H9 (cell line): ENCODE data around the gene SCAMP3. TPM values are rescaled to one million over a fixed set of nuclear protein-coding genes. Genes with fewer than 3 reads are reported as not detected.

Experiments
- DNase-seq: peaks from one replicate; pipeline ENCODE4 v3.0.0-alpha.2; 2017
- H2AFZ ChIP-seq: one replicate; pipeline ENCODE4 v1.6.1; 2013; ENCODE audit warnings: mild to moderate bottlenecking, low read length, control low read depth, moderate library complexity
- H2AK5ac ChIP-seq: 2 replicates; pipeline ENCODE4 v1.6.1; 2013; ENCODE audit warnings: low read length, control low read depth, mixed read lengths; ENCODE audit not compliant: insufficient read length
- H2BK120ac ChIP-seq: one replicate; pipeline ENCODE4 v1.6.1; 2013; ENCODE audit warnings: low read depth, mild to moderate bottlenecking, low read length, control low read depth, inconsistent platforms; ENCODE audit not compliant: poor library complexity, severe bottlenecking
- H2BK12ac ChIP-seq: 2 replicates; pipeline ENCODE4 v1.6.1; 2013; ENCODE audit warnings: low read length, control low read depth, mixed read lengths, low read depth; ENCODE audit not compliant: insufficient read length
- H2BK15ac ChIP-seq: 2 replicates; pipeline ENCODE4 v1.6.1; 2013; ENCODE audit warnings: low read depth, low read length, control low read depth
- H2BK20ac ChIP-seq: one replicate; pipeline ENCODE4 v1.6.1; 2013; ENCODE audit warnings: low read depth, mild to moderate bottlenecking, low read length, control low read depth, inconsistent platforms; ENCODE audit not compliant: poor library complexity, severe bottlenecking
- H2BK5ac ChIP-seq: 2 replicates; pipeline ENCODE4 v1.6.1; 2013; ENCODE audit warnings: low read length, control low read depth, mixed read lengths; ENCODE audit not compliant: insufficient read length
- H3K14ac ChIP-seq: 2 replicates; pipeline ENCODE4 v1.6.1; 2013; ENCODE audit warnings: low read length, control low read depth; ENCODE audit not compliant: insufficient read depth
- H3K18ac ChIP-seq: 2 replicates; pipeline ENCODE4 v1.6.1; 2013; ENCODE audit warnings: low read depth, mild to moderate bottlenecking, mixed read lengths, low read length, control low read depth; ENCODE audit not compliant: insufficient read length
- H3K23ac ChIP-seq: 2 replicates; pipeline ENCODE4 v1.6.1; 2013; ENCODE audit warnings: low read length, control low read depth, mixed read lengths, low read depth; ENCODE audit not compliant: insufficient read length
- H3K23me2 ChIP-seq: 2 replicates; pipeline ENCODE4 v1.6.1; 2013; ENCODE audit warnings: low read depth, mild to moderate bottlenecking, mixed read lengths, low read length, control low read depth; ENCODE audit not compliant: insufficient read length, poor library complexity, severe bottlenecking
- H3K27ac ChIP-seq: 2 replicates; pipeline ENCODE4 v1.5.1; 2013; ENCODE audit warnings: low read length, control low read depth, mixed read lengths, low read depth; ENCODE audit not compliant: insufficient read length
- H3K27me3 ChIP-seq: 2 replicates; pipeline ENCODE4 v1.6.1; 2013; ENCODE audit warnings: low read length, control low read depth, inconsistent platforms; ENCODE audit not compliant: insufficient read depth
- H3K4ac ChIP-seq: 2 replicates; pipeline ENCODE4 v1.6.1; 2013; ENCODE audit warnings: low read depth, mild to moderate bottlenecking, control low read depth, inconsistent platforms, low read length, moderate library complexity
- H3K4me1 ChIP-seq: 2 replicates; pipeline ENCODE4 v1.6.1; 2013; ENCODE audit warnings: low read length, control low read depth, inconsistent platforms; ENCODE audit not compliant: insufficient read depth
- H3K4me2 ChIP-seq: 2 replicates; pipeline ENCODE4 v1.6.1; 2013; ENCODE audit warnings: low read length, control low read depth, mixed read lengths; ENCODE audit not compliant: insufficient read length, insufficient read depth
- H3K56ac ChIP-seq: 2 replicates; pipeline ENCODE4 v1.6.1; 2013; ENCODE audit warnings: low read depth, mild to moderate bottlenecking, mixed read lengths, low read length, control low read depth; ENCODE audit not compliant: insufficient read length
- H3K79me1 ChIP-seq: 2 replicates; pipeline ENCODE4 v1.6.1; 2013; ENCODE audit warnings: low read depth, mild to moderate bottlenecking, moderate library complexity, low read length, control low read depth, inconsistent platforms; ENCODE audit not compliant: insufficient read depth, poor library complexity, severe bottlenecking
- H3K79me2 ChIP-seq: 2 replicates; pipeline ENCODE4 v1.6.1; 2013; ENCODE audit warnings: low read length, control low read depth, inconsistent platforms; ENCODE audit not compliant: insufficient read depth
- H3K9ac ChIP-seq: 2 replicates; pipeline ENCODE4 v1.6.1; 2013; ENCODE audit warnings: low read length, control low read depth, mixed read lengths; ENCODE audit not compliant: insufficient read length; ENCODE audit errors: extremely low read depth
- H3K9me3 ChIP-seq: one replicate; pipeline ENCODE4 v1.6.1; 2013; ENCODE audit warnings: low read depth, low read length, inconsistent platforms; ENCODE audit not compliant: control insufficient read depth
- H3T11ph ChIP-seq: one replicate; pipeline ENCODE4 v1.6.1; 2013; ENCODE audit warnings: mild to moderate bottlenecking, low read length, control low read depth, inconsistent platforms
- H4K20me1 ChIP-seq: one replicate; pipeline ENCODE4 v1.6.1; 2013; ENCODE audit not compliant: control insufficient read depth, insufficient read length, insufficient read depth
- H4K5ac ChIP-seq: 2 replicates; pipeline ENCODE4 v1.6.1; 2013; ENCODE audit warnings: low read depth, mild to moderate bottlenecking, mixed read lengths, low read length, control low read depth; ENCODE audit not compliant: insufficient read length
- H4K8ac ChIP-seq: replicated peaks from 2 replicates; pipeline ENCODE4 v1.6.1; 2013; ENCODE audit warnings: low read length, control low read depth, mixed read lengths, low read depth; ENCODE audit not compliant: insufficient read length
- H4K91ac ChIP-seq: 2 replicates; pipeline ENCODE4 v1.6.1; 2013; ENCODE audit warnings: low read depth, mild to moderate bottlenecking, moderate library complexity, mixed read lengths, low read length, control low read depth; ENCODE audit not compliant: insufficient read length
- H3K27ac Mint-ChIP-seq, 3 experiments: 2 replicates in 2 of 3; 3 replicates in 1 of 3; pipeline ENCODE4 v1.8.0; 2020 to 2021; ENCODE audit warnings: mixed read lengths in 3 of 3, mild to moderate bottlenecking in 1 of 3, moderate library complexity in 1 of 3
- H3K27me3 Mint-ChIP-seq: 2 replicates; pipeline ENCODE4 v1.8.0; 2021; ENCODE audit warnings: low read depth, mild to moderate bottlenecking, moderate library complexity, mixed read lengths
- H3K36me3 Mint-ChIP-seq, 3 experiments: 2 replicates in 2 of 3; 3 replicates in 1 of 3; pipeline ENCODE4 v1.8.0; 2020 to 2021; ENCODE audit warnings: low read depth in 3 of 3, mixed read lengths in 3 of 3; ENCODE audit not compliant: insufficient read depth in 1 of 3
- H3K4me1 Mint-ChIP-seq, 2 experiments: 2 replicates each; pipeline ENCODE4 v1.8.0; 2020; ENCODE audit warnings: mixed read lengths in 2 of 2
- H3K4me3 Mint-ChIP-seq, 2 experiments: 2 replicates in 1 of 2; 3 replicates in 1 of 2; pipeline ENCODE4 v1.8.0; 2020 to 2021; ENCODE audit warnings: mild to moderate bottlenecking in 2 of 2, mixed read lengths in 2 of 2, moderate library complexity in 1 of 2
- H3K9me3 Mint-ChIP-seq, 2 experiments: 2 replicates in 1 of 2; 3 replicates in 1 of 2; pipeline ENCODE4 v1.8.0; 2020; ENCODE audit warnings: mild to moderate bottlenecking in 2 of 2, mixed read lengths in 2 of 2, moderate library complexity in 1 of 2
- WGBS: extraction: QIAGEN DNeasy Blood & Tissue Kit; methylation state at CpG from one replicate; pipeline ENCODE4 v1.1.7; 2013; ENCODE audit warnings: missing lambda C conversion rate, low lambda C conversion rate, mixed read lengths; ENCODE audit not compliant: insufficient read length; ENCODE audit errors: extremely low coverage; 5-methylcytosine and 5-hydroxymethylcytosine counted together
- total RNA-seq: library from RNA; stranded (reverse); gene quantifications from 2 replicates; pipeline ENCODE4 v1.2.1, GENCODE V29; 2021
- TF ChIP-seq, protein P1 (sequence below): fragments of 200-600 bp; sonication (generic); conservative IDR thresholded peaks from 3 replicates; pipeline ENCODE4 v1.8.0; 2021; ENCODE audit warnings: antibody characterized with exemption, mild to moderate bottlenecking

The SCAMP3 gene
- total RNA-seq, 1 experiment from 2014 or later: 52.5 TPM

DNA sequence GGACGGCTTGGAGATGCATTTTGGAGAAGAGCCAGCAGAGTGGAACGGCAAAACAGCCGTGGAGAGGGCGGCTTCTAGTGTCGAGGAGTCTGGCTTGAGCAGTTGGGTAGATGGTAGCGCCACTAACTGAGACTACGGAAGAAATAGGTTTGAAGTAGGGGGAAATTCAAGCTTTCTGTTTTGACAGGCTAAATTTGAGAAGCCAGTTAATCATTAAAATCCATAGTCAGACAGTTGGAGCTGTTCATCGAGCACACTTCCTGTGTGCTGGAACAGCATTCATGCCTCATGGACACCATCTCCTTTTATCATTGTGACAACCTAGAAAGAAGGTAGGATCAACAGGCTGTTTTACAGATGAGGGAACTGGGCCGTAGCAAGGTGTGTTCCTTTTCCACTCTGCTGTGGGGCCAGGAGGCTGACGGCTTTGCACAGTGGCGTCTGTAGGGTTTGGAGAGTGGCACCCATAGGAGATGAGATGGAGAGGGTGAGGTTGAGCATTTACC, 42.5 kb upstream of the SCAMP3 start:
- Histone ChIP-seq H2BK120ac (no peak overlapping the region), H3K23ac (no peak overlapping the region), H3K56ac (no peak overlapping the region), H3K4ac (no peak overlapping the region), H2BK12ac (no peak overlapping the region), H3K27me3 (no peaks in the 10 kb centered on the region), H2BK20ac (no peak overlapping the region), H4K20me1 (no peaks in the 10 kb centered on the region), H3K9me3 (no peaks in the 10 kb centered on the region), H3K23me2 (peaks cover 4% of the 10 kb centered on the region), H3K4me2 (no peak overlapping the region), H2BK15ac (no peak overlapping the region), H3K9ac (no peak overlapping the region), H3K27ac (no peak overlapping the region), H4K8ac (no peak overlapping the region), H2AFZ (no peak overlapping the region), H3K18ac (no peak overlapping the region), H2AK5ac (no peak overlapping the region), H3K79me2 (peaks cover 4% of the 10 kb centered on the region; the same call in 1 of the 2 replicates), H2BK5ac (no peak overlapping the region), H4K91ac (no peak overlapping the region), H3K4me1 (no peaks in the 10 kb centered on the region), H3T11ph (no peak overlapping the region), H3K14ac (no peak overlapping the region), H3K79me1 (no peaks in the 10 kb centered on the region), H4K5ac (no peak overlapping the region)
- H3K4me1 Mint-ChIP-seq: peaks cover 9 to 12% of the 10 kb centered on the region in 2 experiments
- DNase-seq: no peak
- peak overlapping the region in 1 of 3 experiments; percentile 24; a peak in 2 of 7 replicates for H3K27ac Mint-ChIP-seq
- H3K4me3 Mint-ChIP-seq: no peak overlapping the region
- H3K36me3 Mint-ChIP-seq: no peaks in the 10 kb centered on the region; a peak in 1 of 7 replicates
- no CpG with 5 or more reads among the region's 11 CpGs for WGBS
- no peaks in the 10 kb centered on the region for H3K9me3 Mint-ChIP-seq
- TF ChIP-seq, protein P1, sequence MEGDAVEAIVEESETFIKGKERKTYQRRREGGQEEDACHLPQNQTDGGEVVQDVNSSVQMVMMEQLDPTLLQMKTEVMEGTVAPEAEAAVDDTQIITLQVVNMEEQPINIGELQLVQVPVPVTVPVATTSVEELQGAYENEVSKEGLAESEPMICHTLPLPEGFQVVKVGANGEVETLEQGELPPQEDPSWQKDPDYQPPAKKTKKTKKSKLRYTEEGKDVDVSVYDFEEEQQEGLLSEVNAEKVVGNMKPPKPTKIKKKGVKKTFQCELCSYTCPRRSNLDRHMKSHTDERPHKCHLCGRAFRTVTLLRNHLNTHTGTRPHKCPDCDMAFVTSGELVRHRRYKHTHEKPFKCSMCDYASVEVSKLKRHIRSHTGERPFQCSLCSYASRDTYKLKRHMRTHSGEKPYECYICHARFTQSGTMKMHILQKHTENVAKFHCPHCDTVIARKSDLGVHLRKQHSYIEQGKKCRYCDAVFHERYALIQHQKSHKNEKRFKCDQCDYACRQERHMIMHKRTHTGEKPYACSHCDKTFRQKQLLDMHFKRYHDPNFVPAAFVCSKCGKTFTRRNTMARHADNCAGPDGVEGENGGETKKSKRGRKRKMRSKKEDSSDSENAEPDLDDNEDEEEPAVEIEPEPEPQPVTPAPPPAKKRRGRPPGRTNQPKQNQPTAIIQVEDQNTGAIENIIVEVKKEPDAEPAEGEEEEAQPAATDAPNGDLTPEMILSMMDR: no peak
- H3K27me3 Mint-ChIP-seq: no peaks in the 10 kb centered on the region; the same call in 1 of the 2 replicates
